Measurements from ENCODE around the gene TPO. TPM values are rescaled to one million over a fixed set of nuclear protein-coding genes. Genes with fewer than 3 reads are reported as not detected.

TPO gene
- total RNA-seq, 1 donor from 2014 or later, result 6.0 TPM

DNA sequence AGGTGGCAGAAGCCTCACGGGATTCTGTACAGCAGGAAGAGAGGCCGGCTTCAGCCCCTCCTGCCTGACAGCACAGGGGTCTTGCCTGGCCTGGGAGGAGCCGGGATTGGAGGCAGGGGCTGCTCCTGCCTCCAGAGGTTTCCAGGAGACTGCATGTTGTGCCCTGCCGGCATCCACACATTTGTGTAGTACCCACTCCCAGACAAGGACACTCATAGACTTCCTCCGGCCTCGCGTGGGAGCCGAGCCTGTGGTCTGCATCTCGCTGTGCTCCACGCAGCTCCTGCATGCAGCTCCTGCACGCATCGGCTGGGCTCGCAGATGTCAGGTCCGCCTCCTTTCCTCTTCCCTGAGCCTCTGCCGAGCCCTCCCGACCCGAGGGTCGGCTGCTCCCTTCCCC is 34.7 kb downstream of the TPO start:
- DNase-seq (ENCODE audit: low spot score), result no peak

DNA sequence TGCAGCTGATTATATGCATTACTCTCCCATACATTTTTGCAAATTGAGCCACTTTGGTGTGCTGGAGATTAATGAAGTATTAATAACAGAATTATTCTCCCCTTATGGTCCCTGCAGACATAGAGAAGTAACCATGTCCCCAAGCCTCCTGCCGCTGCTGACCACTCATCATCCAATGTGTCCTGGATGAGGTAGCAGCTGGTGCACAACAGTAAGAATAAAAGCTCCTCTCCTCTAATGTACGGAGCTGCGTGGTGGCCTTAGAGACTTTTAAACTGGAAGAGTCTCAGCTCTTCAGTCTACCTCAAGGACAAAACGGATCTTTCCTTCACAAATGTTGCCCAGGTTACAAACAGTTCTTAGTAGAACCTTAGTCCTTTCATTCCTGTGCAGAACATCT is 37.7 kb downstream of the TPO start:
- DNase-seq (ENCODE audit: low spot score), result no peak

DNA sequence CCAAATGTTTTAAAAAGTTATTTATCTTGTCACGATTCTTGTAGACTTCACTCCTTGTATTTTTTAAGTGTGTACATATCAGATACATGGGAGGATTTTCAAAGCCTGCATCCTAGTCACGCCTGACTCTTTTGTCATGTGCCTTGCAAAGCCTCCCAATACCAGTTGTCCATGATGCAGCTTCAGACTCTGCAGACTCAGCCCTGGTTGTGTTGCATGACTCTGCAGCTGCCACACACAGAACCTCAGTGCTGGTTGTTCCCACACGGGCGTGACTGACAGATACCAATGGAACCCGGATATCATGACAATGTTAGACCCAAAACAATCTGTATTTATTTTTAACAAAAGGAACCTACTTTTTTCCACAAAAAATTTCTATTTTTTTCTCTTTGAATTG is 38.2 kb downstream of the TPO start:
- DNase-seq (ENCODE audit: low spot score), result no peak

DNA sequence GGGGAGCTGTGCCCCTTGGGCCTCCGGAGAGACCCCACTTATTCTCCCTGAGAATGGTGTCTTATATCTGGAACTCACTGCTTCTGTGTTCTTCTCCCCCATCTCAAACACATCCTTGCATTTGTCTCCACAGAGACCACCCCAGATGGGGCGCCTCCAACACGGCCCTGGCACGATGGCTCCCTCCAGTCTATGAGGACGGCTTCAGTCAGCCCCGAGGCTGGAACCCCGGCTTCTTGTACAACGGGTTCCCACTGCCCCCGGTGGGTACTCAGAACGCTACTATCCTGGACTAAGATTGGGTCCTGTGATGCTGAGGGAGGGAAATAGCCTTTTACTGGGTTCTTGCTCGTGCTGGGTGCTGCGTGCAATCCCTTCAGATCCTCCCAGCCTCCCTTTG is 40.3 kb downstream of the TPO start:
- DNase-seq (ENCODE audit: low spot score), result no peak

DNA sequence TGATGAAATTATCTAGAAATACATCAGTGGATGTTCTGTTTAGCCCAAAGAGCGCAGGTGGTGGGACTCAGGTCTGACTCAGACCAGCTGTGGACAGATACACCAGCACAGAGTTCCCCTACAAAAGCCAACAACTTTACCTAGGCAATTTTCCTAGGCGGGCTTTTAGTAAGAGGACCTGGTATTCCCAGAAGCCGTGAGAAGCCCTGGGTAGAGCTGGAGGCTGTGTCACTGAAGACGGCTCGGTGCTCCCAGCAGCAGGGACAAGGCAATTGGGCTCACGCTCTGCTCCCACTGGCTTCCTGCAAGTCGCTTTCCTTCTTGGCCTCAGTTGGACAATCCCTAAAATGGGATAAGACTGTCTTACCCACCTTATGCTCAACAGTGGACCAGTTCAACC is 41.1 kb downstream of the TPO start:
- DNase-seq (ENCODE audit: low spot score), result no peak

DNA sequence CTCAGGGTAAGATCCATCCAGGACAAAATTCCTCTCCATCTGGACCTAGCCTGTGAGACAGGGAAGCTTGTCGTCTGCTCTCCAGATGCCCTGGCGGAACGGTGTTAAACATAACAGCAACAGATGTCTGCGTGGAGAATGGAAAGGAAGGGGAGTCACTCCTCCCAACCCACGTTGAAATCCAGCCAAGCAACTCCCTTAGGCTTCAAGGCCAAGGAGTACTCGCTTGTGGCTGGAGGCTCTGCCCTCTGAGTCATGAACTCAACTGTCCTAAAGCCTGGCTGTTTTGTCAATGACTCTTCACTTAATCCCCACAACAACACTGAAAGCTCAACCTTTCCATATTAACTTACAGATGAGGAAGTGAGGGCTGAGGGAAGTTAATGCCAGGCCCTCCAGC is 42.2 kb downstream of the TPO start:
- DNase-seq (ENCODE audit: low spot score), result peak; percentile 40

DNA sequence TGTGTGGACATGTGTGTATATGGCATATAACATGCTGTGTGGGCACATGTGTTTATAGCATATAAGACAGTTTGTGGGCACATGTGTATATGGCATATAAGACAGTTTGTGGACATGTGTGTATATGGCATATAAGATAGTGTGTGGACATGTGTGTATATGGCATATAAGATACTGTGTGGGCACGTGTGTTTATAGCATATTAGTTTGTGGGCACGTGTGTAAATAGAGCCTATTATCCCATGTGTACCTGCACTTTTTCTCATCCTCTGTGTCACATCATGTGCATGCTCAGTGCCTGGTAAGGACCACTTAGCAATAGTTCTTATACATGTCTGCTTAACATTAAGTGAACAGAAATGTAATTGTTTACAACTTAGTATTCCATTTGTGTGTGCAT is 45.2 kb downstream of the TPO start:
- DNase-seq (ENCODE audit: low spot score), result no peak

DNA sequence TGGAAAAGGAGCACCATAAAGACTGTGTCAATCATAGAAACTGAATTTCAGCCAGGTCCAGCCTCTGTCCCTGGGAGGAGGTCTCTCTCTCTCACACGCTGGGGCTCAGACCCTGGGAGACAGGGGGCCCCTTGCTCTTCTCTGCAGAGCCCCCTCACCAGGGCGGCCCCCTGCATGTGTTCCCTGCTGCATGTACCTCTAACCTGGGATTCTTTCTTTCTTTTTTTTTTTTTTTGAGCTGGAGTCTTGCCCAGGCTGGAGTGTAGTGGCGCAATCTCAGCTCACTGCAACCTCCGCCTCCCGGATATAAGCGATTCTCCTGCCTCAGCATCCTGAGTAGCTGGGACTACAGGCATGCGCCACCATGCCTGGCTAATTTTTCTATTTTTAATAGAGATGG is 46.5 kb downstream of the TPO start:
- DNase-seq (ENCODE audit: low spot score), result no peak

DNA sequence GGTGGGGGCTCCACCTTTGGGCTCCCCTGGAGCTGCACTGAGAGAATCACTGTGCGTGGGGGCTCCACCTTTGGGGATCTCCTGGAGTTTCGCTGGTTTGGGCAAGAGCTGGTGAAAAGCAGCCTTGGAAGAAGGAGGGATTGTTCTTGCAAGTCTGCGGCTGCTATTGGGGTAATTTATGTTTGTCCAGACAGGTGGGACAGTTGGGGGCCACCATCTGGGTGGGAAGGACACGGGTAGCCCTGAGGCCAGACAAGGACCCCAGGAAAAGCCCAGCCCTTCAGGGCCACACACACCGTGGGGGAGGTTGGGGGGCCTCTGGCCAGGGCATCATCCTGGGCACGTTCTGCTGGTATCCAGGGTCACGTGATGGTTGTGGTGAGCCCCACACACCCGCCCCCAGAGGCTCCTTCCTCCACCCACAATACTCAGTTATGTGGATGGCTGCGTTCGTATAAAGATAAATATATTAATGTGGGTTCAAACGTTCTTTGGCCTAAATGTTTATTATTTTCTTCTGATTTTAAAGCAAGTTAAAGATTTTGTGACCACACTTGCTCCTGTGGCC is 47.7 kb downstream of the TPO start:
- DNase-seq (ENCODE audit: low spot score), result no peak

DNA sequence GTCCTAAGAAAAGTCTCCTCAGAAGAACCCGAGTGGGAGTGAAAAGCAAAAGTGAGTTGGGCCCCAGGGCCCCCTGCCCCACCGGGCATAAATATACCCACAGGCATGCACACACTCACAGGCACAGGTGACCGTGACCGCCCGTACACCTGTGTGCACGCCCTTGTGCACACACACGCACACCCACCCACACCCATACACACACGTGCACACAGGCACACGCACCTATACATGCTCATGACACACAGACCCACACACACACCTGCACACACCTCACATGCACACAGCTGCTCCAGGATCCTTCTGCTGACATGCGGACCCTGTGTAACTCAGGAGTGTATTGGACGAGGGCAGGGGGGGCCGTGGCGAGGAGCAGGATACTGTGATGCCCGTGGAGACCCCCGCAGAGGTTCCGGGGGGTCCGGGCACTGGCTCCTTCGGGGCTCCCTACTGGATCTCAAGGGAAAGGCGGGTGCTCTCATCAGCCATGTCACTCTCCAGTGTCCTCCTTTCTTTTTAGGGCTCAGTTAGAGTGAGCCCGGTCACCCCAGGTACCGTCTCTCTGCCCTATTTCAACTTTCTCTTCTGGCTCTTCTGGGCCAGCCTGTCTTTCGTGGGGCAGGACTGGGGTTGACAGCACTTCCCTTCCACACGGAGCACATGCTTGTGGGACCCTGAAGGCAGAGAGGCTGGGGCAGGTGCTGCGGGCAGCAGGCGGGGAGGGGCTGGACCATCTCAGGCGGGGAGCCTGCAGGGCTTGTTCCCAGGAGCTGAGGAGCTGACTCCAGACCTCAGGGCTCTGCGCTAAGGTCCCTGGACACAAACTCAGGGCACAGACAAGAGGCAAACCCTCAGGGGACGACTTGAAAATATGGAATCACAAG is 48.5 kb downstream of the TPO start:
- no peak for DNase-seq (ENCODE audit: low spot score)

DNA sequence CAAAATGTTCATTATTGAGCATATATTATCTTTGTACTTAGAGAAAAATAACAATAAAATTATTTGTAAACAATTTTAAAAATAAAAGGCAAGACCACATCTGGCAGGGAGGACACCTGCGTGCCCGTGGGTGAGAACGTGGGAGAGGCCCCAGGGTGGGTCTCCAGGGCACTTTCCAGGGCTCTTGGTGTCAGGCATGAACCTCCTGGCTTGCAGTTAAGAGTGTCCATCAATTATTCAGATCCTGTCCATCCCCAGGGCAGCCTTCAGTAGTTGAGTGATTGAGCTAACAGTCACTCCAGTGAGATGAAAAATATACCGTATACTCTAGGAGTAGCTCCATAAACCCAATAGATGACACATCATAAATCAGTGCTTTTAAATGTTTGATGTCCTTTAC is 49.7 kb downstream of the TPO start:
- DNase-seq (ENCODE audit: low spot score), result no peak

DNA sequence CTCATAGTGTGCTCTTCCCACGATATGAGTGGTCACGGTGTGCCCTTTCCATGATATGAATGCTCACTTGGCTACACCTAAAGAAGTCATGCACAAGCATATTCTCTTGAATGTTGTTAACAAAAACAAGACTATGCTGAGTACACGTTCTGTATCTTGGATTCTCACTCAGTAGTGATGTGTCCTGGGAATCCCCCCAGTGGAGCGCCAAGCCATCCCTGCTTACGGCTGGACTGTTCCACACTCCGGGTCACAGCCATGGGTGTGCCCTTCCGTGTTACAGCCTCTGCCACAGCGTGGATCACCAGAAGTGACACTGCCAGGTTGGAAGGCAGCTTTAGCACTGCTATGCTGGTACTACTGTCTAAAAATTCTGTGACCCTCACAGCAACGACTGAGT is 59.1 kb downstream of the TPO start:
- no peak for DNase-seq (ENCODE audit: low spot score)

DNA sequence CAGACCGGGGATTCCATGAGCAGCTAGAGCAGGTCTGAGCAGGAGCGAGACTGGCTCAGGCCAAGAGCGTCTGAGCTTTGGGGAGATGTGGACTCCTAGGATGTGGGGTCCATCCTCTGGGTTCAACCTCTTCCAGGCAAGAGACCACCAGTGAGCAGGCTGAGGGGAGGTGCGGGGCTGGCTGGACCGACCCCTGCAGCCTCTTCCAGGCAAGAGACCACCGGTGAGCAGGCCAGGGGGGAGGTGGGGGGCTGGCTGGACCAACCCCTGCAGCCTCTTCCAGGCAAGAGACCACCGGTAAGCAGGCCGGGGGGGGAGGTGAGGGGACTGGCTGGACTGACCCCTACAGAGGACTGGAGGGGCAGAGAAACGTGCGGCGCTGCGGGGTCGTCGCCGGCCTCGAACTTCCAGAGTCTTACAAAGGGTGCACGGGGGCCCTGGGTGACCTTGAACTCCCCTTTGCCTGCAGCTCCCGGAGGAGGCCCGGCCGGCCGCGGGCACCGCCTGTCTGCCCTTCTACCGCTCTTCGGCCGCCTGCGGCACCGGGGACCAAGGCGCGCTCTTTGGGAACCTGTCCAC is 63.4 kb downstream of the TPO start:
- no peak for DNase-seq (ENCODE audit: low spot score)

DNA sequence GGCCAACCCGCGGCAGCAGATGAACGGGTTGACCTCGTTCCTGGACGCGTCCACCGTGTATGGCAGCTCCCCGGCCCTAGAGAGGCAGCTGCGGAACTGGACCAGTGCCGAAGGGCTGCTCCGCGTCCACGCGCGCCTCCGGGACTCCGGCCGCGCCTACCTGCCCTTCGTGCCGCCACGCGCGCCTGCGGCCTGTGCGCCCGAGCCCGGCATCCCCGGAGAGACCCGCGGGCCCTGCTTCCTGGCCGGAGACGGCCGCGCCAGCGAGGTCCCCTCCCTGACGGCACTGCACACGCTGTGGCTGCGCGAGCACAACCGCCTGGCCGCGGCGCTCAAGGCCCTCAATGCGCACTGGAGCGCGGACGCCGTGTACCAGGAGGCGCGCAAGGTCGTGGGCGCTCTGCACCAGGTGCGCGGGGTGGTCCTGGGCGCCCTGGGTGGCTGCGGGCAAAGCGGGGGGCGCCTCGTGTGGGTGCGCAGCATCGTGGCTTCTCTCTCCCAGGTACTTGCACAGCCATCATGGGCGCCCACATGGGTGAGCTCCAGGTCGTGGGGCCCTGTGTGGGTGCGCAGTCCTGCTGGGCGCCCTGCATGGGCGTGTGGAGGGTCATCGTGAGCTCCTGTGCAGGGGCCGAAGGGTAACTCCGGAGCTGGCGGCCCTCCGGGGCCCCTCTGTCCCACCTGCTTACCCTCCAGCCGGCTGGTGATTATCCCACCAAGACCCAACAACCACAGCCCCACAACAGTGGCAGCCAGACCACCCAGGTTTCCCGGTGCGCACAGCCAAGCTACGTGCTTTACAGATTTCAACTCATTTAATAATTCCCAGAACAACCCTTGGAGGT is 64.2 kb downstream of the TPO start:
- DNase-seq (ENCODE audit: low spot score), result no peak

DNA sequence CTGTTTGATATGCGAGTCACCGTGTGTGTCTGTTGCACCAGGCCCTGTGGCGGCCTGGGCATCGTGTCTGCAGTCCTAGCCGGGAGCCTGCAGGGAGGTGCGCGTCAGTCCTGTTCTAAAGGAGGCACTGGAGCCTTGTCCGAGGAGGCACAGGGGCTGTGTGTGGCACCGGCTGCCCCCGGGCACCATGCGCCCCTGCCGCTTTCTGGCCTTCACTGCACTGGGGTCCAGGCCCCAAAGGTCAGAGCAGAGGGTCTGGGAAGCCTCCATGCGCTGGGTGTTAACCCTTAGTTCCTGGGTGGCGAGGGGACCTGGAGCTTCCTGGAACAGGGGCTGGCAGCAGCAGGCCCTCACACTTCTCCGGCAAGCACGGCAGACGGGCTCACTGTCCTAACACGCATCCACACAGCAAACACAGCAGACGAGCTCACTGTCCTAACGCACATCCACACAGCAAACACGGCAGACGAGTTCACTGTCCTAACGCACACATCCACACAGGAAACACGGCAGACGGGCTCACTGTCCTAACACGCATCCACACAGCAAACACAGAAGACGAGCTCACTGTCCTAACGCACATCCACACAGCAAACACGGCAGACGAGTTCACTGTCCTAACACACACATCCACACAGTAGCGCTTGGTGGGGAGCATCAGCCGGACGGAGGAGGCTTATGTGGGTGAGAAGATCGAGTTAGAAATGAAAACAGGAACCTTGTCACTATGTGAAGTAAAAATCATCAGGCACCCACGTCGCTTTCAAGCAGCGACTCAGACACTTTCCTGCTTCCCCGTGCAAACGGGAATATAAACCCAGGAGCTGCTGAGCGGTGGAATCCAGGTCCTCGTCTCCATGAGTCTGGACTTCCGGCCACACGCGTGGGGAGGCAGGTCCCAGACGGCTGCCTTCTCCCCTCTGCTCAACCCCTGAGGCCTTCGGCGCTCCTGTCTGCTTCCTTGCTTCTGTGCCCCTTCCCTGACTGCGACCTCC is 65.3 kb downstream of the TPO start:
- no peak for DNase-seq (ENCODE audit: low spot score)

DNA sequence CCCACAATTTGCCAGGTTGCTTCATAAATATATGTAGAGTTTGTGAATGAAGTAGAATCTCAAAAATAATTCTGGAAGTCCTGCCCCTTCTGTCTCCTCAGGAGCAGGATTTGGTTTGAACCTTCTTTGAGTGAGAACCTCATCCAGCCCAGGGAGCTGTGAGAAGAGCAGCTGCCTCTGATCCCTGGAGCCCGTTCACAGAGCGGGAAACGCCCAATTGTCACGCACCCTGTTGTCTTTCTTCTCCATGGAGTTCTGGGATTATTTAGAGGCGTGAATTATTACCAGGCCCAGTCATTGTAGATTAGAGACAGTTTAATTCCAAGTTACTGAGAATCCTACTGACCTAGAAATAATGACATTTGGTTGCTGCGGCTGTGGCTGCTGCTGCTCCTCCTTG is 66.1 kb downstream of the TPO start:
- no peak for DNase-seq (ENCODE audit: low spot score)

DNA sequence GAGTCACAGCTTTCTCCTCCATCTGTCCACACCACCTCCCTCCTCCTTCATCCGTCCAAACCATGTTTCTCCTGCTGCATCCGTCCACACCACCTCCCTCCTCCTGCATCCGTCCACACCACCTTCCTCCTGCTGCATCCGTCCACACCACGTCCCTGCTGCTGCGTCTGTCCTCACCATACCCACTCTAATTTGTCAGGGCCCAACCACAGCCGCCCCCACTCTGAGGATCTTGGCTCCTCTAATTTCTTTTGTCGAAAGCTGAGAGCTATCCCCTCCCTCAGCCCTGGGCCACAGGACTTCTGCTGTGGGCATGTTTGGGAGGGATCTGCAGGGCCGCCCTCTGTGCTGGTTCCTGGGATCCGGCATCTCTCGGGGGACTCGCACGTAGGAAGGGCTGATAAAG is 67.4 kb downstream of the TPO start:
- no peak for DNase-seq (ENCODE audit: low spot score)

DNA sequence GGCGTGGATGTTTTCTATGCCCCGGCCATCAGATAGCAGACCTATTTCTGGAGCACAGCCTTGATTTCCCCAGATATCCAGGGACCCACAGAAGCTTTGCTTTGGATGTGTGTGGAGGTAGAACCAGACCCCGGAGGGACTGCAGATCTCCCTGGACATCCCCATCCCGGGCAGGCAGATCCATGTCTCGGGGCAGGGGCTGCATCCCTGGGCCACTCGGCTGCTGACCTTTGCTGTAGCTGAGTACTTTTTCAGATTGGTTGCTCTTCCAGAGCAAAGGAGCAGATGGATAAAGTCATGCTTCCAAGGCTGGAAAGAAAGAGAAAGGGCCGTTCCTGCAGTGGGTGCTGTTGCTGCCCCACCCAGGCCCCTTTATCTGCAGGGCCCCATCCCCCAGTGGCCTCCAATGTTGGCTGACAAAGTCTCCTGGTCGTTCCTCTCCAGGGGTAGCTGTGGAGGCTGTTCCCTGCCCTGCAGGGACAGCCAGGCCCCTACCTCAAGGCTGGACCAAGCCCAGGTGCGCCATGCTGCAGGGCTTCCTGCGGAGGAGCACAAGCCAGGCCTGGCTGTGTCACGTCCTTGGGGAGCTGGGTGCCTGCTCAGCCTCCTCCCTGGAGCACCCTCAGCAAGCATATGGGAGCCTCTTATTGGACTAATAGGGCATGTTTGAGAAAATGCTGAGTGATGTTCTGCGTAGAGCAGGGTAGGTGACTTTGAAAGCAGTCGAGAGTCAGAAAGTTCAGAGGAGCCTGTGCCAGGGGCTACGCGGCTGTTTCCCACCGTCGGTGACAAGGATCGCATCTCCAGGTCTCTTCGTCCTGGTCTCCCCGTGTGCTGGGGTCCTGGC is 68.4 kb downstream of the TPO start:
- no peak for DNase-seq (ENCODE audit: low spot score)

DNA sequence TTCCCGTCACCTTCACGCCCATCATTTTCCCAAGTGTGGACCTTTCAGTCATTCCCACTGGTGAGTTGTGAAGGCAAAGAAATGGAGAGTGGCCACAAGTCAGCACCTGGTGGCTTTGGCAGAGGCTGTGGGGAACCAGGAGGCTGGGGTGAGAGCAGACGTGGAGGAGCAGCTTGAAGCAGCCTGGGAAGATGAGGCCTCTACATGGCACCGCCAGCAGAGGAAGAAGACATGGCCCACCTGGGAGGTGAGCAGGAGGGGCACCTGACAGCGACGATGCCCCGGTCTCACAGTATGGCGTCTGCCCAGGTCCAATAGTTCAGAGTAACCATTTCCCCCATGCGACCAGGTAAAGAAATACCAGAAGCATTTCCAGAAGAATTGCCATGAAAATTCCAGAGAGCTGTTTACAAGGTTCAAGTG is 69.0 kb downstream of the TPO start:
- no peak for DNase-seq (ENCODE audit: low spot score)

DNA sequence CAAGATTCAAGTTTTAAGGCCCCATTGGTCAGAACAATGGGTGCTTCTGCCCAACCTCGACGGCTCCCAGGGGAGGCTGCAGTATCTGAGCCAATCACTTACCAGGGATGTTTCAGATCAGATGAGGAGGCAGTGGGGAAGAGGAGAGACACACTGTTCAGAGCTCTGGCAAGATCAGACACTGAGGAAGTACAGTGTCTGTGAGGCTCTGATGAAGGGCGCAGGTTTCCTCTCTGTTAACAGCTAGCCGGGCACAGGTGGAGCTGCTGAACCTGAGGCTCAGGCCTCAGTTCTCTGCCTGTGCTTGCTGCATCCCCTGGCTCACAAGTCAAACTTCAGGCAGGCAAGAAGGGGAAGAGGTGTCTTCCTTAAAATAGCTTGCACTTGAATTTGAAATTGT is 69.7 kb downstream of the TPO start:
- DNase-seq (ENCODE audit: low spot score), result no peak

Measured in umbilical cord (tissue), 2 donors.